A549 (cell line): Measurements from ENCODE around the gene ST6GAL1. TPM values are rescaled to one million over a fixed set of nuclear protein-coding genes. Genes with fewer than 3 reads are reported as not detected.
A peak's percentile ranks its signal among the peaks of the same experiment; 100 is the strongest.

Experiments used
- ATAC-seq, 2 experiments: fragments of 200-7000 bp in 1 of 2; fragments of >200 bp in 1 of 2; cut with Nextera tagmentation in 1 of 2; cut with Tn5 transposase in 1 of 2; 3 replicates each; pipeline versions ENCODE4 v1.8.0 to v1.9.1; 2018 to 2020; ENCODE audit warnings: mild to moderate bottlenecking in 1 of 2, moderate library complexity in 1 of 2
- CTCF ChIA-PET: fragments of 300-600 bp; sonication (Branson Sonifier 250); formaldehyde crosslinking; extraction: SDS; loops from one replicate; lab custom pipeline; 2021; ENCODE audit warnings: antibody characterized with exemption, inconsistent platforms; lab: Yijun Ruan, JAX
- POLR2A ChIA-PET: fragments of 350-600 bp; formaldehyde crosslinking; extraction: SDS; loops from one replicate; lab custom pipeline; 2021; ENCODE audit warnings: antibody characterized with exemption, inconsistent platforms; lab: Yijun Ruan, JAX
- DNase-seq, 2 experiments: peaks; one replicate each; pipeline versions ENCODE4 v3.0.0 to v3.0.0-alpha.2; 2011 to 2016; ENCODE audit warnings: low read depth in 1 of 2, low spot score in 1 of 2
- FAIRE-seq: peaks from 2 replicates; lab custom pipeline; 2011; peaks lifted over from hg19 to GRCh38; lab: Jason Lieb, UNC
- H3K27ac ChIP-seq, 2 experiments: fragments of >200 bp; sonication (Bioruptor Twin); formaldehyde crosslinking; 3 replicates each; pipeline ENCODE4 v1.5.1; 2016 to 2017
- H3K4me1 ChIP-seq: fragments of >200 bp; sonication (Bioruptor Twin); formaldehyde crosslinking; 3 replicates; pipeline ENCODE4 v1.6.1; 2016
- H3K4me2 ChIP-seq: fragments of >200 bp; sonication (Bioruptor Twin); formaldehyde crosslinking; 3 replicates; pipeline ENCODE4 v1.6.1; 2016
- H3K4me3 ChIP-seq: fragments of >200 bp; sonication (Bioruptor Twin); formaldehyde crosslinking; 3 replicates; pipeline ENCODE4 v1.5.1; 2016
- H3K9me3 ChIP-seq: fragments of >200 bp; sonication (Bioruptor Twin); formaldehyde crosslinking; 3 replicates; pipeline ENCODE4 v1.6.1; 2016
- BCL3 ChIP-seq: fragments of >200 bp; sonication (Bioruptor Twin); formaldehyde crosslinking; IDR thresholded peaks from 3 replicates; pipeline ENCODE4 v1.6.1; 2016
- CHD2 ChIP-seq: fragments of 150-350 bp; IDR thresholded peaks from 2 replicates; pipeline ENCODE4 v1.6.1; 2014; ENCODE audit warnings: low read length; ENCODE audit not compliant: partially characterized antibody
- CHD4 ChIP-seq: fragments of 200-600 bp; sonication (generic); IDR thresholded peaks from 2 replicates; pipeline ENCODE4 v1.6.1; 2016; ENCODE audit warnings: antibody characterized with exemption, mild to moderate bottlenecking, borderline replicate concordance
- CTCF ChIP-seq: fragments of >200 bp; sonication (Bioruptor Twin); formaldehyde crosslinking; IDR thresholded peaks from 3 replicates; pipeline ENCODE4 v1.5.1; 2016
- FOSL2 ChIP-seq, 2 experiments: fragments of 450-650 bp in 1 of 2; fragments of >200 bp in 1 of 2; sonication (Bioruptor Twin) in 1 of 2; formaldehyde crosslinking; IDR thresholded peaks; 2 replicates each; pipeline versions ENCODE4 v1.5.0 to v1.6.1; 2016 to 2020; ENCODE audit warnings: mild to moderate bottlenecking in 1 of 2, moderate library complexity in 1 of 2
- GATA3 ChIP-seq: IDR thresholded peaks from 2 replicates; pipeline ENCODE4 v1.6.1; 2012; ENCODE audit warnings: borderline replicate concordance
- HDAC2 ChIP-seq: fragments of 200-600 bp; sonication (generic); IDR thresholded peaks from 2 replicates; pipeline ENCODE4 v1.6.1; 2016
- HOXB5 ChIP-seq: fragments of 250-450 bp; sonication (Bioruptor Pico); IDR thresholded peaks from 2 replicates; pipeline ENCODE4 v1.5.0; 2020; ENCODE audit warnings: mild to moderate bottlenecking, moderate library complexity
- JUN ChIP-seq, 2 experiments: fragments of >200 bp; sonication (Bioruptor Twin); formaldehyde crosslinking; IDR thresholded peaks; 2 replicates in 1 of 2; 3 replicates in 1 of 2; pipeline ENCODE4 v1.6.1; 2016 to 2017
- NPAS2 ChIP-seq: fragments of 250-450 bp; sonication (Bioruptor Pico); IDR thresholded peaks from 2 replicates; pipeline ENCODE4 v1.8.0; 2022; ENCODE audit warnings: mild to moderate bottlenecking, moderate library complexity, borderline replicate concordance
- PBX3 ChIP-seq: IDR thresholded peaks from 2 replicates; pipeline ENCODE4 v1.6.1; 2012
- PHF8 ChIP-seq: fragments of 200-600 bp; sonication (generic); IDR thresholded peaks from 2 replicates; pipeline ENCODE4 v1.6.1; 2016; ENCODE audit warnings: low read depth, mild to moderate bottlenecking, antibody characterized with exemption, moderate library complexity, borderline replicate concordance
- RAD21 ChIP-seq, 2 experiments: fragments of >200 bp in 1 of 2; sonication (Bioruptor Twin) in 1 of 2; formaldehyde crosslinking in 1 of 2; IDR thresholded peaks in 1 of 2; conservative IDR thresholded peaks in 1 of 2; 2 replicates in 1 of 2; 3 replicates in 1 of 2; pipeline ENCODE4 v1.6.1; 2012 to 2018; ENCODE audit warnings: inconsistent platforms in 1 of 2
- RCOR1 ChIP-seq: fragments of 150-350 bp; IDR thresholded peaks from 2 replicates; pipeline ENCODE4 v1.6.1; 2014; ENCODE audit warnings: antibody characterized with exemption, low read length, low read depth
- SMC3 ChIP-seq: fragments of >200 bp; sonication (Bioruptor Twin); formaldehyde crosslinking; IDR thresholded peaks from 3 replicates; pipeline ENCODE4 v1.6.1; 2018; ENCODE audit warnings: inconsistent platforms
- SREBF2 ChIP-seq: fragments of 450-650 bp; IDR thresholded peaks from 2 replicates; pipeline ENCODE4 v1.6.1; 2014; ENCODE audit warnings: mild to moderate bottlenecking, moderate library complexity
- TFCP2L1 ChIP-seq: fragments of 250-450 bp; sonication (Bioruptor Pico); IDR thresholded peaks from 2 replicates; pipeline ENCODE4 v1.5.0; 2021; ENCODE audit warnings: mild to moderate bottlenecking
- WGBS: methylation state at CpG from one replicate; pipeline ENCODE4 v1.1.6; 2017; ENCODE audit errors: missing lambda C conversion rate; 5-methylcytosine and 5-hydroxymethylcytosine counted together
- polyA plus RNA-seq, 4 experiments: library from polyadenylated mRNA; depleted of rRNA in 3 of 4; stranded (reverse); fragments of >200 nt; fragmentation: RNase III in 1 of 4; extraction: RNeasy Plus Mini Kit Qiagen cat#74134 plus additional on column Dnase treatment in 1 of 4; gene quantifications; 2 replicates in 3 of 4; 3 replicates in 1 of 4; pipeline ENCODE4 v1.2.3, GENCODE V29; 2011 to 2017

The ST6GAL1 gene
- polyA plus RNA-seq, 2 of the 4 experiments (the other 2 are of a cell fraction) = 3.9 to 6.5 TPM

GRCh38 chr3:187110156-187110555, 179.8 kb downstream of the ST6GAL1 start:
- Histone ChIP-seq H3K4me2 (no peak overlapping the region), H3K9me3 (no peaks in the 10 kb centered on the region), H3K27ac (no peak overlapping the region), H3K4me3 (no peak overlapping the region), H3K4me1 (no peaks in the 10 kb centered on the region)
- FAIRE-seq (no peak), DNase-seq (no peak), ATAC-seq (no peak)
- 43% methylated on average over 1 of the region's 1 CpG for WGBS
- CTCF ChIA-PET = interaction anchor here (0.6 to 0.9 kb wide), 4 partner anchors 10 to 110 kb away, joined by 3 to 5 read pairs (median 3); no protein-coding TSS in a partner anchor
- POLR2A ChIA-PET = no interaction called here
- TF ChIP-seq CHD4 = no peak
- no peak for TF ChIP-seq JUN (IDR thresholded peaks at IDR 0.05)
- no peak for TF ChIP-seq RCOR1
- TF ChIP-seq NPAS2 (CRISPR knock-in tag) = no peak
- TF ChIP-seq PHF8 = no peak
- TF ChIP-seq TFCP2L1 (CRISPR knock-in tag) = no peak
- no peak for TF ChIP-seq BCL3
- TF ChIP-seq HDAC2 = no peak
- TF ChIP-seq GATA3 = no peak
- TF ChIP-seq FOSL2 (IDR thresholded peaks at IDR 0.05) = no peak
- TF ChIP-seq FOSL2 (CRISPR knock-in tag; IDR thresholded peaks at IDR 0.05) = no peak
- no peak for TF ChIP-seq SREBF2
- no peak for TF ChIP-seq CHD2
- no peak for TF ChIP-seq PBX3
- TF ChIP-seq HOXB5 = no peak
- no peak for TF ChIP-seq CTCF

- Histone ChIP-seq H3K9me3 (no peaks in the 10 kb centered on the region), H3K27ac (no peak overlapping the region), H3K4me3 (no peak overlapping the region), H3K4me2 (no peak overlapping the region), H3K4me1 (no peaks in the 10 kb centered on the region)
- WGBS = 15% methylated on average over 2 of the region's 2 CpGs
- POLR2A ChIA-PET = interaction anchor here (0.5 kb wide), 1 partner anchor 24 kb away, joined by 3 read pairs; no protein-coding TSS in a partner anchor
- peak in 1 of 2 experiments; percentile 13 for DNase-seq
- FAIRE-seq = no peak
- no peak for ATAC-seq
- TF ChIP-seq SMC3 (peak; percentile 46; the same call in 2 of the 3 replicates), CTCF (peak; percentile 48), HDAC2 (no peak), RAD21 (conservative IDR thresholded peaks at IDR 0.05 in 1 of 2, IDR thresholded peaks at IDR 0.05 in 1 of 2) (peak; percentile 38 to 48)
- CTCF ChIA-PET = interaction anchor here (0.8 to 4.3 kb wide), 21 partner anchors 8 to 606 kb away, joined by 3 to 32 read pairs (median 5); partner anchors contain the start of gene RPL39L
Observed at GRCh38 chr3:187112934-187113793, 182.8 kb downstream of the ST6GAL1 start.
